GM03348 (cell line): ENCODE measurements around the gene PCGF5.
"Not testable (repeated sequence)": the region's sequence is repeated elsewhere in the genome, so short reads cannot be mapped to it uniquely, and the experiment has no call there.

Experiments used
- DNase-seq: peaks from one replicate; pipeline ENCODE4 v3.0.0; 2012; ENCODE audit warnings: low spot score

Gene PCGF5

GRCh38 chr10:91220194-91220953, at the start of gene PCGF5:
PCGF5 (plus strand) TSS chr10:91220663; CDS start chr10:91222872, 2,209 bp downstream.
- peak; percentile 98 for DNase-seq

DNA sequence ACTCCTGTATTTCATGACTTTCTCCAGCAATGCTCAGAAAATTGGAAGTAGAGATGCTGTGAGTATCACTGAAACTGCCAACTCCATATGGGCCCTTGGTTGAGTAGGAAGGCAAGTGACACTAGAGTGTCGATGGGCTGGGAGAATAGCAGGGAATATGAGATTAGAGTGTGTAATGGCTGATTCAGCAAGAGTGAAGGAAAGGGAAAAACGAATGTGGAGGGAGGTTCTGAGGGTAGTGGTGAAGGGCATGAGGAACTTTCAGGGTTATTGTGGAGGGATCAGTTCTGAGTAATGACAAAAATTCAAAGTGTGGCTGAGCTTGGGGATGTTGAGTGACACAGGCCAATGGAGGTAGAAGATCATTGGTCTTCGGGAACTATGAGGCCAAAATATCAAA, 49.0 kb upstream of the PCGF5 start:
- no peak for DNase-seq

GRCh38 chr10:91172348-91172747, 48.1 kb upstream of the PCGF5 start:
- DNase-seq = no peak

GRCh38 chr10:91185239-91185875, 35.1 kb upstream of the PCGF5 start:
- DNase-seq = peak; percentile 65

GRCh38 chr10:91187156-91187555, 33.3 kb upstream of the PCGF5 start:
- DNase-seq = no peak

DNA sequence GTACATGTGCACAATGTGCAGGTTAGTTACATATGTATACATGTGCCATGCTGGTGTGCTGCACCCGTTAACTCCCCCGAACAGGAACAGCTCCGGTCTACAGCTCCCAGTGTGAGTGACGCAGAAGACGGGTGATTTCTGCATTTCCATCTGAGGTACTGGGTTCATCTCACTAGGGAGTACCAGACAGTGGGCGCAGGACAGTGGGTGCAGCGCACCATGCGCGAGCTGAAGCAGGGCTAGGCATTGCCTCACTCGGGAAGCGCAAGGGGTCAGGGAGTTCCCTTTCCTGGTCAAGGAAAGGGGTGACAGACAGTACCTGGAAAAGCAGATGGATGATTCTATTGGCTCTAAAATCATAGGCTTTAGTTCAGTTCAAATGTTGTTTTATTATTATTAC, 32.5 kb upstream of the PCGF5 start:
- DNase-seq = not testable (repeated sequence)

DNA sequence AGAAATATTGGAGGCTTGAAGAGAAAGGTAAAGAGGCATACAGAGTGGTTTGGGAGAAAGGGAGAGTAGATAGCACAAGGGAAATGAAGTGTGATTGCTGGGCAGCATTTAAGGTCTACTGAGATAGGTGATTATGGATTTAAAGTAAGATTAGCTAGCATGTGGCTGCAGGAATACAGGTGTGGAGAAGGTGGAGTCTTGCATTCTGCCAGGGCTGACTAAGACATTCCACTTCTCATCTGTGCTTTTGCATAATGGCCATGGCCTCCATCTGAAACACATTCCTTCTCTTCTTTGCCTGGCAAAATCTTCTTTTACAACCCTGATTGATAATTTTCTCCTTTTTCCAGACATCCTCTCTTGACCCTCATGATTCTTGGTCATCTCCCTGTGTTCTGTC, 31.6 kb upstream of the PCGF5 start:
- DNase-seq = no peak

DNA sequence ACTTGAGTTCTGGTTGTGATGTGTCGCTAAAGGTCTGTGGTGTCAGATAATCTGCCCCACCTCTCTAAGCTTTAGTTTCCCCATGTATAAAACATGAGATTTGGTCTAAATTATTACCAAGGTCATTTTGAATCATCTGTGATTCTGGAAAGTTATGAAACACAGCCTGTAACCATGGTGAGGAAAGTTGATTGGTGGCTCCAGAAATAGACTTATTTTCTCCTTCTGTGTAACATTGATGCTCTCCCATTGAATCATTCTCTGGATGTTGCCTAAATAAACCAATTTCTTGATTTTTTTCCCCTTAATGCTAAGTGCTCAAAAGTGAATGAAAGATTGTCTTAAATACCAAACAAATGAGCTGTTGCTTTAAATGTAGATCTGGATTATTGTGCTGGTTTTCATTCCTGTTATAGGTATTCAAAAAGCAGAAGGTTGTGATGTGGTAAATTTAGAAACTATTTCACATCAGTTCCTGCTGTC, 30.0 kb upstream of the PCGF5 start:
- DNase-seq = peak; percentile 68

- no peak for DNase-seq
Measured at GRCh38 chr10:91190876-91191583, 29.4 kb upstream of the PCGF5 start.

DNA sequence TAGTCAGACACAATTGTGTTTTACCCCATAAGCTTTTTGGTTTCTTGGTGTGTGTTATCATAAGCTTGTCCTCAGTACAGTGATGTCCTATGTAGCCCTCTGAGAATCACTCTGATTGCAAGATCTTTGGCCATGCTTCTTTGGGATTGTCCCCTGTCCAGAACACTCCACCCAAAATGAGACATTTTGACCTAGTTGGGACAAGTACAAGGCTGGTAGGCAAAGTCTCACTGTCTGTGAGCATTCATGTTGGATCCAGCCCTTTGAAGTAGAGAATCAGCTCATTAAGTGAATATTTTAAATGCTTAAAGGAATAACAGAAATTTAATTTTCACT, 28.9 kb upstream of the PCGF5 start:
- no peak for DNase-seq

GRCh38 chr10:91194497-91195179, 25.8 kb upstream of the PCGF5 start:
- peak; percentile 65 for DNase-seq

GRCh38 chr10:91196268-91197048, 24.0 kb upstream of the PCGF5 start:
- no peak for DNase-seq

DNA sequence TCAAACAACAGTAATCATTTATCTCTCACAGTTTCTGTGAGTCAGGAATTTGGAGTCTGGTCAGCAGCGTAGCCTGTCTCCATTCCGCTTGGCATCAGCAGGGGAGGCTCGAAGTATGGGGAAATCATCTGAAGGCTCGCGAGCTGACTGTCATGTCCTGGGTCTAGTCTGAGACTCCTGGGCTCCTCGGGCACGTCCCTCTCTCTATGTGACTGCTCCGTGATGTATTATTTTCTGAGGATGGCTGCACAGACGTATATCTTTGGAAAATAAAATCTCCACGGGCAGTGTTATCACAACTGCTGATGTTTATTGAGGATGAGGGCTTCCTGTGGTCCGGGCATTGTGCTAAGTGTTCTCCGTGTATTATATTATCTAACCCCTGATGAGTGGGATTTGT, 23.3 kb upstream of the PCGF5 start:
- DNase-seq = peak; percentile 46

- DNase-seq = peak; percentile 76
Measured at GRCh38 chr10:91198781-91199180, 21.7 kb upstream of the PCGF5 start.

DNA sequence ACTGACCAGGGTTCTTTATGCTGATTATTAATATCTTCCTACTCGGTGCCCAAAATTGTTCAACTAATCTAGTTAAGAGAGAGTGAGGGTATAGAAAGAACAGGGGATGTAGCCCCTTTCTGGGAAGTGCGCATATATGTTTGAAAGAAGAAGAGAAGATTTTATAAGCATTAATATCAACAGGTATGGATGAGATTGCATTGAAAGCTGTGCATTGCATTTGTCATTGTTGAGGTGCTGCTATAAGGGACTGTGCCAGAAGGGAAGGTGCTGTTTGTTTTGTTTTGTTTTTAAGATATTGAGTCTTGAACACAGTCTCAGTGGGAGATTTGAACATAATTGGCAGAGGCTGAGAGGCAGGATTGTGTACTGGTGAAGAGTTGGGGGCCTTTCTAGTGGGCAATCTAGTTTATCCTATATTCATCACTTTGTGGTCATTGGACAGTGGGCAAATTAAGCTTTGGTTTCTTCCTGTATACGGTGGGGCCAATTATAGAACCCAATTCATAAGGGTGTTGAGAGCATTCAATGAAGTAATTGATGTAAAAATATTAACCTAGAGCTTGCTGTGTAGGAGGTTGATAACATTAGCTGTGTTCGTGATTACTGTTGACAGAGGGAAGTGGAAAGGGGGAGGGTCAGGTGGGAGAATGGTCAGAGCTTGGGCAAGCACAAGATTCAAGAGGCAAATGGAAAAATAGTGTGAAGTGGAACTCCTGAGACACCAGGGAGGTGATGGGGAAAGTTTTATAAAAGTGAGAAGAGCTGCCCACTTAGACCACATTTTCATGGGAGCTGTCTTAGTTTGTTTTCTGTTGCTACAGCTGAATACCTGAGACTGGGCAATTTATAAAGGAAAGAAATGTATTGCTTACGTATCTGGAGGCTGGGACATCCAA, 19.9 kb upstream of the PCGF5 start:
- DNase-seq = no peak

- DNase-seq = no peak
Measured at GRCh38 chr10:91201213-91201996, 19.1 kb upstream of the PCGF5 start.

- DNase-seq = no peak
Measured at GRCh38 chr10:91206427-91206826, 14.0 kb upstream of the PCGF5 start.

GRCh38 chr10:91206837-91207474, 13.5 kb upstream of the PCGF5 start:
- DNase-seq = no peak

- DNase-seq = no peak
Measured at GRCh38 chr10:91208642-91209041, 11.8 kb upstream of the PCGF5 start.
